H1 (cell line): ENCODE results near the gene EEF2K. TPM values are rescaled to one million over a fixed set of nuclear protein-coding genes. Genes with fewer than 3 reads are reported as not detected.

Experiments
- CTCF ChIA-PET: fragments of 300-600 bp; sonication (Branson Sonifier 250); formaldehyde crosslinking; loops from one replicate; lab custom pipeline; 2021; ENCODE audit not compliant: partially characterized antibody; lab: Charles Lee
- POLR2A ChIA-PET: fragments of 300-600 bp; sonication (Branson Sonifier 250); formaldehyde crosslinking; loops from one replicate; lab custom pipeline; 2021; ENCODE audit warnings: inconsistent platforms; ENCODE audit not compliant: partially characterized antibody; lab: Charles Lee
- DNase-seq, 2 experiments: peaks; one replicate each; pipeline versions ENCODE4 v3.0.0 to v3.0.0-alpha.2; 2010 to 2022; ENCODE audit warnings: low spot score in 2 of 2, low read depth in 1 of 2, mixed read lengths in 1 of 2
- FAIRE-seq: peaks from 2 replicates; lab custom pipeline; 2011; peaks lifted over from hg19 to GRCh38; lab: Jason Lieb, UNC
- H2AFZ ChIP-seq: 2 replicates; pipeline ENCODE4 v1.8.1; 2012; ENCODE audit warnings: low read length, inconsistent platforms
- H2AK5ac ChIP-seq: 2 replicates; pipeline ENCODE4 v1.6.1; 2013; ENCODE audit warnings: low read depth, low read length
- H2BK120ac ChIP-seq: replicated peaks from 2 replicates; pipeline ENCODE3; 2013; ENCODE audit warnings: low read depth, low read length, inconsistent platforms
- H2BK12ac ChIP-seq: 2 replicates; pipeline ENCODE4 v1.6.1; 2013; ENCODE audit warnings: low read depth, low read length
- H2BK15ac ChIP-seq: 2 replicates; pipeline ENCODE4 v1.6.1; 2013; ENCODE audit warnings: low read length
- H2BK20ac ChIP-seq: 2 replicates; pipeline ENCODE4 v1.6.1; 2013; ENCODE audit warnings: low read length
- H2BK5ac ChIP-seq: 2 replicates; pipeline ENCODE4 v1.6.1; 2013; ENCODE audit warnings: low read depth, low read length
- H3K14ac ChIP-seq: 2 replicates; pipeline ENCODE4 v1.6.1; 2013; ENCODE audit warnings: inconsistent platforms; ENCODE audit not compliant: insufficient read length
- H3K18ac ChIP-seq: 2 replicates; pipeline ENCODE4 v1.6.1; 2013; ENCODE audit warnings: low read length; ENCODE audit errors: extremely low read depth
- H3K23ac ChIP-seq: 2 replicates; pipeline ENCODE4 v1.6.1; 2013; ENCODE audit warnings: inconsistent platforms; ENCODE audit not compliant: insufficient read length
- H3K23me2 ChIP-seq: 2 replicates; pipeline ENCODE4 v1.6.1; 2013; ENCODE audit warnings: low read depth, low read length
- H3K27ac ChIP-seq: 2 replicates; pipeline ENCODE4 v1.6.1; 2011; ENCODE audit warnings: low read depth, low read length, inconsistent platforms
- H3K27me3 ChIP-seq, 4 experiments: replicated peaks in 1 of 4; 1 replicate in 1 of 4; 2 replicates in 3 of 4; pipeline versions ENCODE4 v1.6.1 to v1.8.1; 2011 to 2013; ENCODE audit warnings: low read length in 3 of 4, mild to moderate bottlenecking in 3 of 4, inconsistent platforms in 2 of 4, mixed read lengths in 2 of 4, moderate library complexity in 1 of 4; ENCODE audit not compliant: control insufficient read depth in 3 of 4, insufficient read depth in 3 of 4; ENCODE audit errors: extremely low read depth in 1 of 4
- H3K36me3 ChIP-seq, 4 experiments: 2 replicates each; pipeline versions ENCODE4 v1.6.1 to v1.8.1; 2011 to 2013; ENCODE audit warnings: mild to moderate bottlenecking in 4 of 4, low read length in 3 of 4, moderate library complexity in 2 of 4, control low read depth in 1 of 4, inconsistent platforms in 1 of 4; ENCODE audit not compliant: insufficient read depth in 4 of 4, control insufficient read depth in 2 of 4
- H3K4ac ChIP-seq: replicated peaks from 2 replicates; pipeline ENCODE3; 2013; ENCODE audit warnings: low read length, low read depth, mixed read lengths, inconsistent platforms; ENCODE audit not compliant: insufficient read length
- H3K4me1 ChIP-seq, 4 experiments: replicated peaks in 1 of 4; 1 replicate in 1 of 4; 2 replicates in 3 of 4; pipeline versions ENCODE4 v1.6.1 to v1.8.1; 2011 to 2013; ENCODE audit warnings: low read length in 3 of 4, inconsistent platforms in 2 of 4, mixed read lengths in 1 of 4; ENCODE audit not compliant: insufficient read depth in 4 of 4, control insufficient read depth in 3 of 4
- H3K4me2 ChIP-seq, 2 experiments: 2 replicates each; pipeline versions ENCODE4 v1.6.1 to v1.8.1; 2011 to 2013; ENCODE audit warnings: low read depth in 2 of 2, low read length in 2 of 2, control low read depth in 1 of 2, inconsistent platforms in 1 of 2, mild to moderate bottlenecking in 1 of 2; ENCODE audit not compliant: insufficient read depth in 1 of 2
- H3K4me3 ChIP-seq, 4 experiments: fragments of 200-600, 300-600 bp in 1 of 4; sonication (generic), shearing (Covaris generic), sonication (Bioruptor Twin) in 1 of 4; 2 replicates each; pipeline versions ENCODE4 v1.5.1 to v1.8.1; 2011 to 2016; ENCODE audit warnings: low read length in 4 of 4, low read depth in 3 of 4, control low read depth in 2 of 4, inconsistent platforms in 2 of 4, mild to moderate bottlenecking in 2 of 4, mixed read lengths in 1 of 4, moderate library complexity in 1 of 4; ENCODE audit not compliant: insufficient read depth in 2 of 4; ENCODE audit errors: extremely low read depth in 1 of 4
- H3K56ac ChIP-seq: replicated peaks from 2 replicates; pipeline ENCODE3; 2013; ENCODE audit warnings: low read depth, mild to moderate bottlenecking, mixed read lengths, low read length, inconsistent platforms; ENCODE audit not compliant: insufficient read length
- H3K79me1 ChIP-seq: 2 replicates; pipeline ENCODE4 v1.6.1; 2013; ENCODE audit warnings: low read depth, low read length, control low read depth
- H3K79me2 ChIP-seq, 2 experiments: 2 replicates each; pipeline versions ENCODE4 v1.6.1 to v1.8.1; 2012 to 2013; ENCODE audit warnings: low read length in 2 of 2, mild to moderate bottlenecking in 2 of 2, inconsistent platforms in 1 of 2; ENCODE audit not compliant: insufficient read depth in 2 of 2, control insufficient read depth in 1 of 2
- H3K9ac ChIP-seq, 4 experiments: replicated peaks in 1 of 4; 1 replicate in 1 of 4; 2 replicates in 3 of 4; pipeline versions ENCODE4 v1.6.1 to v1.8.1; 2011 to 2013; ENCODE audit warnings: low read depth in 3 of 4, low read length in 3 of 4, control low read depth in 2 of 4, mild to moderate bottlenecking in 2 of 4, moderate library complexity in 2 of 4, inconsistent platforms in 1 of 4; ENCODE audit errors: extremely low read depth in 1 of 4
- H3K9me3 ChIP-seq, 2 experiments: 2 replicates each; pipeline versions ENCODE4 v1.6.1 to v1.8.1; 2012 to 2013; ENCODE audit warnings: mild to moderate bottlenecking in 2 of 2, moderate library complexity in 2 of 2, control low read depth in 1 of 2, inconsistent platforms in 1 of 2, low read depth in 1 of 2, low read length in 1 of 2, mixed read lengths in 1 of 2; ENCODE audit not compliant: insufficient read depth in 2 of 2
- H4K20me1 ChIP-seq, 2 experiments: replicated peaks in 1 of 2; 2 replicates each; pipeline versions ENCODE3 to v1.8.1; 2011 to 2013; ENCODE audit warnings: inconsistent platforms in 2 of 2, low read length in 2 of 2, mild to moderate bottlenecking in 1 of 2; ENCODE audit not compliant: insufficient read depth in 2 of 2, control insufficient read depth in 1 of 2
- H4K5ac ChIP-seq: 2 replicates; pipeline ENCODE4 v1.6.1; 2013; ENCODE audit warnings: low read length, low read depth, mixed read lengths, inconsistent platforms; ENCODE audit not compliant: insufficient read length
- H4K8ac ChIP-seq: 2 replicates; pipeline ENCODE4 v1.8.0; 2013; ENCODE audit warnings: mild to moderate bottlenecking, moderate library complexity, low read length, inconsistent platforms; ENCODE audit not compliant: insufficient read depth; ENCODE audit errors: extremely low read depth
- H4K91ac ChIP-seq: replicated peaks from 2 replicates; pipeline ENCODE3; 2013; ENCODE audit warnings: low read length, mixed read lengths, inconsistent platforms; ENCODE audit not compliant: insufficient read length
- KDM1A ChIP-seq: fragments of 200-600, 300-600 bp; sonication (generic); IDR thresholded peaks from 2 replicates; pipeline ENCODE4 v1.7.1; 2016; ENCODE audit warnings: mild to moderate bottlenecking, low read length, borderline replicate concordance
- TBP ChIP-seq: IDR thresholded peaks from 2 replicates; pipeline ENCODE4 v1.6.1; 2011; ENCODE audit warnings: low read depth, low read length, improper control_type of control experiment
- TEAD4 ChIP-seq: IDR thresholded peaks from 2 replicates; pipeline ENCODE4 v1.6.1; 2012; ENCODE audit warnings: low read depth, low read length, inconsistent platforms, mixed read lengths
- WGBS, 2 experiments: shearing (Covaris generic) in 1 of 2; methylation state at CpG; one replicate each; pipeline versions ENCODE4 v1.1.6 to v1.1.7; 2013 to 2015; ENCODE audit warnings: low lambda C conversion rate in 2 of 2, mixed read lengths in 2 of 2, inconsistent platforms in 1 of 2, low coverage in 1 of 2, missing lambda C conversion rate in 1 of 2; ENCODE audit not compliant: insufficient replicate concordance in 2 of 2, insufficient coverage in 1 of 2, insufficient read length in 1 of 2; ENCODE audit errors: extremely low coverage in 1 of 2, missing lambda C conversion rate in 1 of 2; 5-methylcytosine and 5-hydroxymethylcytosine counted together
- polyA plus RNA-seq, 7 experiments: library from polyadenylated mRNA; depleted of rRNA in 3 of 7; stranded (reverse) in 5 of 7; unstranded in 2 of 7; fragments of >200 nt in 5 of 7; fragments of 200-250 nt in 2 of 7; gene quantifications; 1 replicate in 5 of 7; 2 replicates in 1 of 7; 4 replicates in 1 of 7; pipeline versions ENCODE4 v1.2.1 to v1.2.3, GENCODE V29; 2011 to 2013; ENCODE audit warnings: missing spikeins in 2 of 7, mixed read lengths in 2 of 7
- total RNA-seq: library from RNA; stranded (reverse); fragmentation: NEBNext Ultra II Directional; extraction: Animal tissue kit (Norgen Biotek cat#: 25700); gene quantifications from 2 replicates; pipeline ENCODE4 v1.2.1, GENCODE V29; 2021

EEF2K gene
- total and polyA plus RNA-seq, 2 of the 8 experiments (the other 6 are each of a cell fraction or from before 2014, with no cell fraction given): 14.9 to 30.2 TPM

GRCh38 chr16:22184615-22184968 lies 21.5 kb upstream of the EEF2K start:
- no peak overlapping the region for H2BK15ac ChIP-seq
- peaks cover 3 to 9% (median 7%) of the 10 kb centered on the region in 4 experiments; a peak in 6 of 7 replicates for H3K4me1 ChIP-seq
- H3K23me2 ChIP-seq: no peaks in the 10 kb centered on the region
- FAIRE-seq: no peak
- peaks cover 0 to 4% (median 1%) of the 10 kb centered on the region in 4 experiments; a peak in 4 of 7 replicates for H3K27me3 ChIP-seq
- H3K23ac ChIP-seq: no peak overlapping the region
- no peak overlapping the region for H4K8ac ChIP-seq
- ChIA-PET CTCF (interaction anchor here (0.6 to 8.0 kb wide), 18 partner anchors 8 to 195 kb away, joined by 3 to 127 read pairs (median 5); partner anchors contain the start of gene PDZD9), POLR2A (interaction anchor here (0.9 to 1.1 kb wide), 2 partner anchors 177 to 187 kb away, joined by 3 read pairs; no protein-coding TSS in a partner anchor)
- H2BK120ac ChIP-seq: no peak overlapping the region
- no peak overlapping the region for H3K4me2 ChIP-seq
- 85% methylated on average over 6 of the region's 6 CpGs; no CpG with 5 or more reads in 1 of the 2 experiments for WGBS, 2 experiments
- no peak for DNase-seq
- TF ChIP-seq TEAD4 (0 out of 2 replicates have a peak, but pooled peaks have one; percentile 15), KDM1A (peak; percentile 16; the same call in 1 of the 2 replicates), TBP (no peak)
- no peak overlapping the region for H3K14ac ChIP-seq
- H2BK12ac ChIP-seq: no peak overlapping the region
- H3K56ac ChIP-seq: no peak overlapping the region
- no peaks in the 10 kb centered on the region for H3K36me3 ChIP-seq
- no peak overlapping the region for H4K91ac ChIP-seq
- no peak overlapping the region for H2AFZ ChIP-seq
- no peak overlapping the region for H4K5ac ChIP-seq
- no peaks in the 10 kb centered on the region for H3K79me2 ChIP-seq
- H3K18ac ChIP-seq: no peak overlapping the region
- no peak overlapping the region for H3K4me3 ChIP-seq
- no peak overlapping the region for H2BK20ac ChIP-seq
- no peak overlapping the region for H2AK5ac ChIP-seq
- no peaks in the 10 kb centered on the region for H3K9me3 ChIP-seq
- H3K4ac ChIP-seq: no peak overlapping the region
- no peak overlapping the region for H3K9ac ChIP-seq
- no peaks in the 10 kb centered on the region for H4K20me1 ChIP-seq
- no peaks in the 10 kb centered on the region for H3K79me1 ChIP-seq
- no peak overlapping the region for H3K27ac ChIP-seq
- peak overlapping the region; percentile 22; the same call in 1 of the 2 replicates for H2BK5ac ChIP-seq
